WTC11 (cell line): Measurements from ENCODE around the gene ADAMTS19.

Experiments
- CTCF ChIP-seq: fragments of 200-600 bp; IDR thresholded peaks from 2 replicates; pipeline ENCODE4 v1.8.0; 2022; ENCODE audit warnings: antibody characterized with exemption
- GTF2I ChIP-seq: fragments of 250-450 bp; sonication (Bioruptor Pico); conservative IDR thresholded peaks from 2 replicates; pipeline ENCODE4 v1.4.0; 2021; ENCODE audit warnings: mild to moderate bottlenecking
- KAT7 ChIP-seq: sonication (generic); formaldehyde crosslinking; IDR thresholded peaks from 2 replicates; pipeline ENCODE4 v1.8.1; 2023; ENCODE audit warnings: missing genetic modification reagents, mild to moderate bottlenecking, borderline replicate concordance
- RORB ChIP-seq: fragments of 250-450 bp; sonication (Bioruptor Pico); IDR thresholded peaks from 2 replicates; pipeline ENCODE4 v1.9.0; 2021; ENCODE audit warnings: mild to moderate bottlenecking
- ZNF423 ChIP-seq: fragments of 250-450 bp; sonication (Bioruptor Pico); IDR thresholded peaks from 2 replicates; pipeline ENCODE4 v2.1.2; 2022; ENCODE audit warnings: mild to moderate bottlenecking, moderate library complexity
- TF ChIP-seq, protein P1 (sequence below): fragments of 250-450 bp; sonication (Bioruptor Pico); IDR thresholded peaks from 2 replicates; pipeline ENCODE4 v2.1.2; 2022; ENCODE audit warnings: mild to moderate bottlenecking, moderate library complexity
- TF ChIP-seq, protein P2 (sequence below): sonication (generic); formaldehyde crosslinking; IDR thresholded peaks from 2 replicates; pipeline ENCODE4 v1.8.1; 2023; ENCODE audit warnings: mild to moderate bottlenecking, moderate library complexity, missing genetic modification reagents
- TF ChIP-seq, protein P3 (sequence below): sonication (generic); formaldehyde crosslinking; IDR thresholded peaks from 2 replicates; pipeline ENCODE4 v1.8.1; 2022; ENCODE audit warnings: mild to moderate bottlenecking, missing genetic modification reagents, moderate library complexity, borderline replicate concordance
- TF ChIP-seq, protein P4 (sequence below): sonication (generic); formaldehyde crosslinking; IDR thresholded peaks from 2 replicates; pipeline ENCODE4 v1.8.0; 2023; ENCODE audit warnings: missing genetic modification reagents

- TF ChIP-seq CTCF (peak; percentile 77), ZNF423 (no peak), GTF2I (no peak), RORB (CRISPR knock-in tag) (no peak), KAT7 (CRISPR knock-in tag) (no peak)
- TF ChIP-seq, protein P1, sequence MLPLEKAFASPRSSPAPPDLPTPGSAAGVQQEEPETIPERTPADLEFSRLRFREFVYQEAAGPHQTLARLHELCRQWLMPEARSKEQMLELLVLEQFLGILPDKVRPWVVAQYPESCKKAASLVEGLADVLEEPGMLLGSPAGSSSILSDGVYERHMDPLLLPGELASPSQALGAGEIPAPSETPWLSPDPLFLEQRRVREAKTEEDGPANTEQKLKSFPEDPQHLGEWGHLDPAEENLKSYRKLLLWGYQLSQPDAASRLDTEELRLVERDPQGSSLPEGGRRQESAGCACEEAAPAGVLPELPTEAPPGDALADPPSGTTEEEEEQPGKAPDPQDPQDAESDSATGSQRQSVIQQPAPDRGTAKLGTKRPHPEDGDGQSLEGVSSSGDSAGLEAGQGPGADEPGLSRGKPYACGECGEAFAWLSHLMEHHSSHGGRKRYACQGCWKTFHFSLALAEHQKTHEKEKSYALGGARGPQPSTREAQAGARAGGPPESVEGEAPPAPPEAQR (CRISPR knock-in tag), result no peak
- TF ChIP-seq, protein P2, sequence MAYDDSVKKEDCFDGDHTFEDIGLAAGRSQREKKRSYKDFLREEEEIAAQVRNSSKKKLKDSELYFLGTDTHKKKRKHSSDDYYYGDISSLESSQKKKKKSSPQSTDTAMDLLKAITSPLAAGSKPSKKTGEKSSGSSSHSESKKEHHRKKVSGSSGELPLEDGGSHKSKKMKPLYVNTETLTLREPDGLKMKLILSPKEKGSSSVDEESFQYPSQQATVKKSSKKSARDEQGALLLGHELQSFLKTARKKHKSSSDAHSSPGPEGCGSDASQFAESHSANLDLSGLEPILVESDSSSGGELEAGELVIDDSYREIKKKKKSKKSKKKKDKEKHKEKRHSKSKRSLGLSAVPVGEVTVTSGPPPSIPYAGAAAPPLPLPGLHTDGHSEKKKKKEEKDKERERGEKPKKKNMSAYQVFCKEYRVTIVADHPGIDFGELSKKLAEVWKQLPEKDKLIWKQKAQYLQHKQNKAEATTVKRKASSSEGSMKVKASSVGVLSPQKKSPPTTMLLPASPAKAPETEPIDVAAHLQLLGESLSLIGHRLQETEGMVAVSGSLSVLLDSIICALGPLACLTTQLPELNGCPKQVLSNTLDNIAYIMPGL, result no peak
- TF ChIP-seq, protein P3, sequence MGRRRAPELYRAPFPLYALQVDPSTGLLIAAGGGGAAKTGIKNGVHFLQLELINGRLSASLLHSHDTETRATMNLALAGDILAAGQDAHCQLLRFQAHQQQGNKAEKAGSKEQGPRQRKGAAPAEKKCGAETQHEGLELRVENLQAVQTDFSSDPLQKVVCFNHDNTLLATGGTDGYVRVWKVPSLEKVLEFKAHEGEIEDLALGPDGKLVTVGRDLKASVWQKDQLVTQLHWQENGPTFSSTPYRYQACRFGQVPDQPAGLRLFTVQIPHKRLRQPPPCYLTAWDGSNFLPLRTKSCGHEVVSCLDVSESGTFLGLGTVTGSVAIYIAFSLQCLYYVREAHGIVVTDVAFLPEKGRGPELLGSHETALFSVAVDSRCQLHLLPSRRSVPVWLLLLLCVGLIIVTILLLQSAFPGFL, result no peak
- TF ChIP-seq, protein P4, sequence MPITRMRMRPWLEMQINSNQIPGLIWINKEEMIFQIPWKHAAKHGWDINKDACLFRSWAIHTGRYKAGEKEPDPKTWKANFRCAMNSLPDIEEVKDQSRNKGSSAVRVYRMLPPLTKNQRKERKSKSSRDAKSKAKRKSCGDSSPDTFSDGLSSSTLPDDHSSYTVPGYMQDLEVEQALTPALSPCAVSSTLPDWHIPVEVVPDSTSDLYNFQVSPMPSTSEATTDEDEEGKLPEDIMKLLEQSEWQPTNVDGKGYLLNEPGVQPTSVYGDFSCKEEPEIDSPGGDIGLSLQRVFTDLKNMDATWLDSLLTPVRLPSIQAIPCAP (CRISPR knock-in tag), result no peak
Observed at GRCh38 chr5:129771058-129771838, 311.1 kb downstream of the ADAMTS19 start.
